Fibroblast of mammary gland (primary cell): ENCODE measurements around the gene BLVRA.
A peak's percentile ranks its signal among the peaks of the same experiment; 100 is the strongest.
"Not testable (repeated sequence)": the region's sequence is repeated elsewhere in the genome, so short reads cannot be mapped to it uniquely, and the experiment has no call there.

Experiments
- DNase-seq: peaks from one replicate; pipeline ENCODE4 v3.0.0-alpha.2; 2010; ENCODE audit warnings: low read depth
- H3K4me3 ChIP-seq: 2 replicates; pipeline ENCODE4 v1.5.1; 2011; ENCODE audit warnings: low read depth, mild to moderate bottlenecking, low read length, moderate library complexity; ENCODE audit not compliant: control insufficient read depth
- CTCF ChIP-seq: conservative IDR thresholded peaks from 2 replicates; pipeline ENCODE4 v1.5.1; 2011; ENCODE audit warnings: low read depth, low read length, inconsistent platforms; ENCODE audit not compliant: control insufficient read depth, insufficient read depth

The BLVRA gene

DNA sequence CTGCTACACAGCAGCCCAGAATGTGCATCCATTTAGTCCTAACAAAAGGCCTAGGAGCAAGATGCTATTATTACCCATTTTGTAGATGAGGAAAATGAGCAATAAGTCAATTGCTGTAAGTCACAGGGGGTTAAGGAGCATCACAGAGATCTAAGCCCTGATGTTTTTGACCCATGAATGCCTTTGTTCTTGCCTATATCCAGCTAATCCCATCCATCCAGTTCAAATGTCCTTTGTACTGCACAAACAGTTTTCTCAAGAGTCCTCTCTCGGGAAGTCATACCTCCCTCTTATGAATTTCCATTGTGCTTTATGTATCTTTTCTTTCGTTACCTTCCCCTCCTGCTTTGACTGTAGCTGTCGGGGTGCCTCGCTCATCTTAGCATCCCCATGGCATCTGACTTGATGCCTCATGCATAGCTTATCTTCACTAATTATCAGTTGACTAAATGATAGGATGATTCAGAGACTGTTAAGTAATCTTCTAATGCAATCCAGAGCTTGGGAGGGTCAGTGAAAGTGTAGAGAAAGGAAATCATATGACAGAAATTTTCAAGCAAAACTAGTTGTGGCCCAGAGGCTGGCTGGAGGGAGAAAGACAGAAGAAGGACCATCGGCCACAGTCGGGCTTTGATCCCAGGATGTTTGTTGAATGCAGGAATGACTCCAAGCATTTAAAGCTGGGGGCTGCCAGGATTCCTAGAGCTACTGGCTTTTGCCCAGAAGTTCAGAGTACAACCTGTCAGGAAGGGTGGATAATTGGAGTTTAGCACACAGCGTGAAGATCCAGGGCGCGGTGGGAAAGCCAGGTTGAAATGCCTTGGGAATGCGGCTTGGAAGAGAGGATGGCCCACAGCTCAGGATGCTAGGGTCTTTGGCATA is 23.5 kb downstream of the BLVRA start:
- no peak for TF ChIP-seq CTCF
- no peak overlapping the region for H3K4me3 ChIP-seq
- peak; percentile 78 for DNase-seq

GRCh38 chr7:43782768-43783555 is 24.5 kb downstream of the BLVRA start:
- no peak for TF ChIP-seq CTCF
- no peak overlapping the region for H3K4me3 ChIP-seq
- DNase-seq, result no peak

- DNase-seq, result no peak
- no peak overlapping the region for H3K4me3 ChIP-seq
- TF ChIP-seq CTCF, result no peak
Observed at GRCh38 chr7:43784030-43784584, 25.6 kb downstream of the BLVRA start.

- DNase-seq, result peak; percentile 73
- not testable (repeated sequence) for H3K4me3 ChIP-seq
Observed at GRCh38 chr7:43784585-43785087, 26.2 kb downstream of the BLVRA start.

- DNase-seq, result peak; percentile 97
- no peak for TF ChIP-seq CTCF
- no peak overlapping the region for H3K4me3 ChIP-seq
Observed at GRCh38 chr7:43785420-43785819, 26.9 kb downstream of the BLVRA start.

DNA sequence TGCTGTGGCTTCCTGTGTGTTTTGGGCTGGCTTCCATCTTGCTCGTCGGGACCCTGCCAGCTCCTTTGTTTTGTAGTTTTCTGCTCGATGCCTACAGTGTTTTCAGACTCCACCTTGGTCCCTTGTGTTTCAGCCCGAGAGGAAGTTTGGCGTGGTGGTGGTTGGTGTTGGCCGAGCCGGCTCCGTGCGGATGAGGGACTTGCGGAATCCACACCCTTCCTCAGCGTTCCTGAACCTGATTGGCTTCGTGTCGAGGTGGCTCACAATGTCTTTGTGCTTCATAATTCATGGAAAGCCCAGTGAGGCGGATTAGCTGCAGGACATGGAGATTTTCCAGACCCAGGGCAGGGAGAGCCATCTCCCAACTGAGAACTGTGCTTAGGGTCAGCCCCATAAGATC is 29.3 kb downstream of the BLVRA start:
- no peak for DNase-seq
- no peak for TF ChIP-seq CTCF

DNA sequence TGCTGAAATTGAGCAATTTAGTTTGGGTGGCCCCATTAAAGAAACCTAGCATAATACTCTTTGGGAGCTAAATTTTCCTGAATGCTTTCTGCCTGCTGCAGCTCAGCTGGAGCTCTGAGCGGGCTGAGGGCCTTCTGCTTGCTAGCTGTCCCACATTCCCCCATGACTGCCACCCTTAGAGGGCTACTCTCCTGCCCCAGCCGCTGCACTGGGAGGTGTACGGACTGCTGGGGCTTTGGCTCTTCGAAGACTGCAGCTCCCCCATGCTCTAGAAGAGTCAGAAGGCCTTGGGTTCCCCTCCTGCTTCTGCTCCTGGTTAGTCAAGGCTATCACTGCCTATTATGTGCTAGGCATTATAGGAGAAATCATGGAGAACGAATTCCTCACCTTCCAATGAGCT is 31.5 kb downstream of the BLVRA start:
- H3K4me3 ChIP-seq, result no peak overlapping the region
- DNase-seq, result no peak
- no peak for TF ChIP-seq CTCF

More for the DNA sequence above, 29.3 kb downstream of the BLVRA start:
- no peak overlapping the region for H3K4me3 ChIP-seq
